Measurements from ENCODE around the gene LRRC8D. TPM values are rescaled to one million over a fixed set of nuclear protein-coding genes. Genes with fewer than 3 reads are reported as not detected.
A peak's percentile ranks its signal among the peaks of the same experiment; 100 is the strongest.

Gene LRRC8D
- total and polyA plus RNA-seq, 2 of the 4 experiments (the other 2 are of a cell fraction) = 34.1 to 35.3 TPM

DNA sequence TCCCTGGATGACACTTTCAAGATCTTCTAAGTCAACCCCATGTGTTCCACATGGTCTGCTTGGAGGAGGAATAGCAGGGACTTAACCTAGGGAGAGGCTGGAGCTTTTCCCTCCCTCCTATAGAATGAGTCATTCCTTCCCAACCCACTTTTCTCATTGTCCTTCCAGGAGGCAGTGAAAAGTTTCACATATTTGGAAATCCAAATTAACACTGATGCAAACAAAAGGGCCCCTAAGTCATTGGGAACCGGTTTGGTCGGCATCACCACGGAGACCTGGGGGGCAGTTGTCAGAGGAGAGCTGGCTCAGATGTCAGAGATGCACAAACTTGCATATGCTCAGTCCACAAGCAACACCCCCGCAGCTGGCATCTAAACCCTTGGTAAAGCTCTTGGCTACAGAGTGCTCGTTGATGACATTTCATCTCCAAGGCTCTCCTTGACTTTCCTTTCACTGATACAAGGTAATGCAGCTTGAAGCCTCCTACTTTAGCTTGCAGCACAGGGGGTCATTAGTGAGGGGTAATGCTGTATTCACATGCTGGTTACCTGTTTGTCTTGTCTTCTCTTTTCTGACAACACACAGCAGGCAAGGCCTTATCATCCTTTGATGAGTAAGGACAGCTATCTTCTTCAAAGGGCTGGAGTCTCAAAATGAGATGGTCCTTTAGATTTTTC lies 12.3 kb upstream of the LRRC8D start:
- Histone ChIP-seq H2BK15ac (ENCODE audit: low read depth, low read length) (no peak overlapping the region), H2AFZ (replicated peaks; ENCODE audit: low read length, poor library complexity) (no peak overlapping the region), H3K18ac (ENCODE audit: low read depth, low read length) (no peak overlapping the region), H2AK5ac (ENCODE audit: low read depth, low read length) (no peak overlapping the region; the same call in 1 of the 2 replicates), H3K14ac (replicated peaks; ENCODE audit: low read depth, low read length) (no peak overlapping the region; the same call in 1 of the 2 replicates), H3K4me2 (ENCODE audit: low read depth, low read length) (no peak overlapping the region), H2AK9ac (replicated peaks; ENCODE audit: low read depth, low read length, poor library complexity) (no peak overlapping the region), H2BK5ac (ENCODE audit: low read depth, low read length, poor library complexity, severe bottlenecking) (no peak overlapping the region), H3K9ac (ENCODE audit: low read depth, low read length) (no peak overlapping the region), H4K91ac (ENCODE audit: insufficient read depth, low read depth, low read length) (no peak overlapping the region), H3K27ac (ENCODE audit: insufficient read depth, low read length) (no peak overlapping the region), H4K5ac (ENCODE audit: low read depth, low read length) (no peak overlapping the region), H3K9me1 (ENCODE audit: insufficient read depth, low read length) (peaks cover 8% of the 10 kb centered on the region; the same call in 1 of the 2 replicates), H3K23ac (ENCODE audit: low read depth, low read length) (no peak overlapping the region; the same call in 1 of the 2 replicates), H3K36me3 (ENCODE audit: control insufficient read depth, insufficient read depth, low read length) (no peaks in the 10 kb centered on the region), H3K56ac (ENCODE audit: extremely low read depth, insufficient read depth, low read length) (no peak overlapping the region), H3K27me3 (ENCODE audit: control insufficient read depth, insufficient read depth, low read length) (no peaks in the 10 kb centered on the region), H3K4ac (ENCODE audit: low read depth, low read length) (peak overlapping the region; percentile 6; the same call in 1 of the 2 replicates), H4K20me1 (ENCODE audit: insufficient read depth, low read length) (no peaks in the 10 kb centered on the region), H3K4me1 (ENCODE audit: control insufficient read depth, insufficient read depth, low read length) (peaks cover 11% of the 10 kb centered on the region), H3K9me3 (ENCODE audit: control insufficient read depth, insufficient read depth, low read length) (no peaks in the 10 kb centered on the region), H2BK20ac (ENCODE audit: low read depth, low read length) (no peak overlapping the region), H4K8ac (ENCODE audit: low read depth in 2 of 2, low read length in 2 of 2) (no peak overlapping the region), H2BK120ac (ENCODE audit: low read depth, low read length) (no peak overlapping the region), H3K79me1 (ENCODE audit: low read depth in 1 of 2, low read length in 2 of 2) (no peaks in the 10 kb centered on the region), H3K4me3 (ENCODE audit: insufficient read depth, low read depth, low read length) (no peak overlapping the region)
- peak; percentile 25; the same call in 1 of the 2 replicates for ATAC-seq (ENCODE audit: low read depth)
- CTCF ChIA-PET = no interaction called here
- intact Hi-C loops (cut with micrococcal nuclease) (no loop called here), dilution Hi-C loops (cut with HindIII; ENCODE audit: low sequenced_read_pairs, unreplicated experiment) (no loop called here), in situ Hi-C loops (cut with MboI; ENCODE audit: low sequenced_read_pairs) (no loop called here)
- POLR2A ChIA-PET (ENCODE audit: unreplicated experiment) = no interaction called here
- TF ChIP-seq FOS (IDR thresholded peaks at IDR 0.05; ENCODE audit: low read depth, low read length) (0 out of 2 replicates have a peak, but pooled peaks have one; percentile 4), RFX5 (IDR thresholded peaks at IDR 0.05; ENCODE audit: low read depth, low read length) (no peak)
- BruUV-seq (replicated peaks) = no TSS peak
- WGBS, 2 experiments (ENCODE audit: extremely low coverage in 2 of 2, insufficient read length in 1 of 2) = no CpG with 5 or more reads among the region's 5 CpGs
- peak; percentile 38 for DNase-seq
